HG02798 (cell line): ENCODE measurements around the gene EEF1A1.
"Not testable (repeated sequence)": the region's sequence is repeated elsewhere in the genome, so short reads cannot be mapped to it uniquely, and the experiment has no call there.

ENCODE experiments used
- ATAC-seq: cut with Tn5 transposase; IDR thresholded peaks from one replicate; pipeline ENCODE4 v1.9.1; 2021; ENCODE audit warnings: mild to moderate bottlenecking; ENCODE audit not compliant: unreplicated experiment, poor library complexity

The EEF1A1 gene

GRCh38 chr6:73520688-73521350 is at the start of gene EEF1A1:
Gene EEF1A1 (minus strand): TSS chr6:73521032. CDS start chr6:73520026, 1,006 bp downstream.
- ATAC-seq = peak; percentile 71

- ATAC-seq = no peak
These were observed 48.3 kb upstream of the EEF1A1 start for GRCh38 chr6:73569121-73569520.

- ATAC-seq = no peak
These were observed 46.2 kb upstream of the EEF1A1 start for GRCh38 chr6:73566954-73567591.

GRCh38 chr6:73566486-73566871 is 45.6 kb upstream of the EEF1A1 start:
- ATAC-seq = not testable (repeated sequence)

- no peak for ATAC-seq
These were observed 45.1 kb upstream of the EEF1A1 start for GRCh38 chr6:73565767-73566485.

- no peak for ATAC-seq
These were observed 43.9 kb upstream of the EEF1A1 start for GRCh38 chr6:73564578-73565345.

GRCh38 chr6:73562558-73562957 is 41.7 kb upstream of the EEF1A1 start:
- ATAC-seq = no peak

GRCh38 chr6:73560853-73561407 is 40.1 kb upstream of the EEF1A1 start:
- peak; percentile 58 for ATAC-seq

- ATAC-seq = peak; percentile 53
These were observed 39.4 kb upstream of the EEF1A1 start for GRCh38 chr6:73560182-73560732.

GRCh38 chr6:73559399-73559794 is 38.6 kb upstream of the EEF1A1 start:
- ATAC-seq = not testable (repeated sequence)

GRCh38 chr6:73558624-73559398 is 38.0 kb upstream of the EEF1A1 start:
- peak; percentile 54 for ATAC-seq

GRCh38 chr6:73556836-73557235 is 36.0 kb upstream of the EEF1A1 start:
- no peak for ATAC-seq

- not testable (repeated sequence) for ATAC-seq
These were observed 34.6 kb upstream of the EEF1A1 start for GRCh38 chr6:73555380-73555949.

- not testable (repeated sequence) for ATAC-seq
These were observed 30.3 kb upstream of the EEF1A1 start for GRCh38 chr6:73551115-73551514.

GRCh38 chr6:73548458-73549446 is 27.9 kb upstream of the EEF1A1 start:
- ATAC-seq = no peak

GRCh38 chr6:73547036-73547435 is 26.2 kb upstream of the EEF1A1 start:
- no peak for ATAC-seq

GRCh38 chr6:73542891-73543290 is 22.1 kb upstream of the EEF1A1 start:
- ATAC-seq = no peak

GRCh38 chr6:73542481-73542880 is 21.6 kb upstream of the EEF1A1 start:
- ATAC-seq = not testable (repeated sequence)
